SK-MEL-5 (cell line): ENCODE results near the gene UBE2D2. TPM values are rescaled to one million over a fixed set of nuclear protein-coding genes. Genes with fewer than 3 reads are reported as not detected.

Source experiments
- DNase-seq: peaks from one replicate; pipeline ENCODE4 v3.0.0-alpha.2; 2016; ENCODE audit warnings: low read depth, low spot score
- in situ Hi-C: cut with HindIII; loops from 2 replicates; pipeline ENCODE4 v1.10.0; 2016; ENCODE audit warnings: low sequenced_read_pairs, high pct_unique_total_duplicates, low pct_unique_long_range_greater_than_20kb
- small RNA-seq, 2 experiments: library from RNA; depleted of rRNA; stranded (forward); fragments of <200 nt; gene quantifications; one replicate each; pipeline ENCODE3, GENCODE V24; 2014
- total RNA-seq: library from RNA; depleted of rRNA; stranded (reverse); fragments of >200 nt; shearing (Covaris generic); gene quantifications from 2 replicates; pipeline ENCODE4 v1.2.3, GENCODE V29; 2014; rRNA removed

UBE2D2 gene
- total RNA-seq, 1 experiment from 2014 or later = 57.4 TPM

- peak; percentile 81 for DNase-seq
- in situ Hi-C loops = no loop called here
These were observed 110.1 kb downstream of the UBE2D2 start for GRCh38 chr5:139671096-139671841.

DNA sequence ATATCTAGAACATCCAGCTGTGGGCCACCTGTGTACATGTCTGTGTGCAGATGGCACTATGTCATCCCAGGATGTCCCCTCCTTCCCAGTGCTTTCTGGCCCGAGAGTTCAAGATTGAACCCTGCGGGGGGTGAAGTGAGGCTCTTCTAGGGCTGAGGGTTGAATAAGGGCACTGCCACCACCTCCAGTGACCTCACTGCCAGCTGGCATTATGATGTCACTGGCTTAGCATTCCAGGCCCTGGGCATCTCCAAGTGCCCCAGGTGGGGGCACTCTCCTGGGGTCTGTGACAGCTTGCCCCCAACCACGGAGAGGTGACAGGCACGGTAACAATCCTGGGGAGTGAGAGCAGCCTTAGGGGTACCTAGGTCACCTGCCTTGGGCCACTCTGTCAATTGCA lies 114.1 kb downstream of the UBE2D2 start:
- in situ Hi-C loops = no loop called here
- no peak for DNase-seq

- in situ Hi-C loops = no loop called here
- no peak for DNase-seq
These were observed 114.7 kb downstream of the UBE2D2 start for GRCh38 chr5:139675825-139676224.

- in situ Hi-C loops = no loop called here
- DNase-seq = peak; percentile 34
These were observed 115.3 kb downstream of the UBE2D2 start for GRCh38 chr5:139676406-139676805.

DNA sequence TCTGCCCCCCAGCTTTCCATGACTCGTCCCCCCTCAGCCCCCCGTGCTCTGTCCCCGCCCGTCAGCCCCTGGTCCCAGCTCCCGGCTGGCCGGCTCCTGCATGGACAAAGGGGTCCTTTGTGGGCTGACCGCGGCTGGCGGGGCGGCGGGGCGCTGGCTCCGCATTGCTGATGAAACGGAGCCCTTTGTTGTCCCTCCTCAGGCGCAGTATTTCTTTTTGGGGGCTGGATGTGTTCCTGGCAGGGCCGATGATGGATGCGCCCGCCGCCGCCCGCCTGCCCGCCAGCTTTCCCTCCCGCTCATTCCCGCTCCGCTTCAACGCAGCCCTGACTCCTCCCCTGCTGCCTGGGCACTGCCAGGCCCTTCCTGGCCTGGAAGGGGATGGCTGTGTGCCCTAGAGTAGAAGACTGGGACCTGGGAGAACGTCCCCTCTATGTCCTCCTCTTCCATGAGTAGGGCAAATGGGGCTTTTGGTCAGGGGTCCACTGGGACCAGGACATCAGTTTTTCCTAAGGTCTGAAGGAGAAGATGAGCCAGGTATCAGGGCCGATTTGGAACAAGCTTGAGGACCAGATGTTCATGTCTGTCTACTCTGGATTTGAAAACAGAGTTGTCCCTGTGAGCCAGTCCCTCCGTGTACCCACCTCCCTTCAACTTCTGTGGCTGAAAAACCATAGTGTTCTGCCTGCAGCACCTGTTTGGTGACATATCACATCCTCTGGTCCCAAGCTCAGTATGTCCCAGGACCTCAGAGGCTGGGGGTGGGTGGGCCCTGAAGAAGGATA lies 116.0 kb downstream of the UBE2D2 start:
- in situ Hi-C loops = no loop called here
- peak; percentile 65 for DNase-seq

Small RNAs within 50 kb of the gene (small RNA-seq; reads per million reads assigned to genes)
- 0 reads per million in 2 experiments for gene RF00019

Other genes starting within 250 kb of the UBE2D2 start
- gene PAIP2, start 219.5 kb upstream of the UBE2D2 start, total RNA-seq = 84.1 and 98.7 TPM in 2 replicates
- gene SLC23A1, start 178.0 kb upstream of the UBE2D2 start, total RNA-seq = not detected in 2 replicates
- gene MZB1, start 171.4 kb upstream of the UBE2D2 start, total RNA-seq = not detected in 2 replicates
- 0.03 and 0.19 TPM in 2 replicates for gene PROB1, start 166.2 kb upstream of the UBE2D2 start, total RNA-seq
- 9.7 and 13.3 TPM in 2 replicates for gene SPATA24, start 157.2 kb upstream of the UBE2D2 start, total RNA-seq
- gene DNAJC18, start 121.8 kb upstream of the UBE2D2 start, total RNA-seq = 6.0 and 9.0 TPM in 2 replicates
- gene ECSCR, start 98.6 kb upstream of the UBE2D2 start, total RNA-seq = not detected in 2 replicates
- gene SMIM33, start 90.3 kb upstream of the UBE2D2 start, total RNA-seq = not detected in 2 replicates
- gene STING1, start 78.6 kb upstream of the UBE2D2 start, total RNA-seq = 0.29 and 1.0 TPM in 2 replicates
- 14.7 and 16.6 TPM in 2 replicates for gene CXXC5, start 87.0 kb downstream of the UBE2D2 start, total RNA-seq
- gene PSD2, start 234.5 kb downstream of the UBE2D2 start, total RNA-seq = 0.08 TPM in 2 replicates